ENCODE results near the gene ZSCAN2. TPM values are rescaled to one million over a fixed set of nuclear protein-coding genes. Genes with fewer than 3 reads are reported as not detected.

ZSCAN2 gene
- total RNA-seq, 2 donors from 2014 or later = 4.9 to 5.6 TPM

- Histone ChIP-seq H3K27ac (no peak overlapping the region), H3K27me3 (no peaks in the 10 kb centered on the region), H3K9me3 (no peaks in the 10 kb centered on the region), H3K36me3 (no peaks in the 10 kb centered on the region), H3K4me3 (no peak overlapping the region), H3K4me1 (peaks cover 0 to 9% of the 10 kb centered on the region in 2 donors)
- no peak for TF ChIP-seq CTCF (IDR thresholded peaks at IDR 0.05)
- no peak for DNase-seq (ENCODE audit: low spot score)
Observed at GRCh38 chr15:84603630-84604379, 3.0 kb downstream of the ZSCAN2 start.

- DNase-seq (ENCODE audit: low spot score) = no peak
- Histone ChIP-seq H3K36me3 (no peaks in the 10 kb centered on the region), H3K4me1 (peaks cover 0 to 14% of the 10 kb centered on the region in 2 donors), H3K4me3 (no peak overlapping the region), H3K9me3 (no peaks in the 10 kb centered on the region), H3K27me3 (no peaks in the 10 kb centered on the region), H3K27ac (no peak overlapping the region)
- TF ChIP-seq CTCF (IDR thresholded peaks at IDR 0.05) = no peak
Observed at GRCh38 chr15:84604826-84605553, 4.2 kb downstream of the ZSCAN2 start.

- no peak for TF ChIP-seq CTCF (IDR thresholded peaks at IDR 0.05)
- Histone ChIP-seq H3K4me3 (no peak overlapping the region), H3K4me1 (peaks cover 0 to 14% of the 10 kb centered on the region in 2 donors), H3K27me3 (no peaks in the 10 kb centered on the region), H3K36me3 (no peaks in the 10 kb centered on the region), H3K9me3 (no peaks in the 10 kb centered on the region), H3K27ac (no peak overlapping the region)
- no peak for DNase-seq (ENCODE audit: low spot score)
Observed at GRCh38 chr15:84605554-84605882, 4.7 kb downstream of the ZSCAN2 start.

DNA sequence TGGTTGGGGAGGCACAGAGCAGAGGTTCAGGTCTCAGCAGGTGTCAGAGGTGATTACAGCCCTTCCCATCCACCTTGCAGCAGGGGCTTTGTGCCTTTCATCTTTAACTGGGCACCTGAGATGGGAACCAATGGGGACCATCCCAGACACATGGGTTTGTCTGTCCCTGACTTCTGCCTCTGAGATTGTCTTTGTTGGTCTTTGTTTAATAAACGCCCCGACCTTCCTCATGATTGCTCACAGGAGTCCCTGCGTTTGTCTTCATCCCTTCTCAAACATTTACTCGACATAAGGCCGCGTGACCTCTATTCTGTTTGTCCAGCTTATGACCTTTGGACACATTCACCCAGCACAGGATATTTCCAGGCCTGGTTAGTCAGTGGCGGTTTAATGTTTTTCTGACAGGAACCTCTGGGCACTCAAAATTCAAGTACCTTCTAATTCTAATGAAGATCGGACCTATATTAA lies 5.9 kb downstream of the ZSCAN2 start:
- Histone ChIP-seq H3K4me3 (no peak overlapping the region), H3K36me3 (no peaks in the 10 kb centered on the region), H3K27ac (no peak overlapping the region), H3K4me1 (peaks cover 0 to 10% of the 10 kb centered on the region in 2 donors), H3K27me3 (no peaks in the 10 kb centered on the region), H3K9me3 (no peaks in the 10 kb centered on the region)
- TF ChIP-seq CTCF (IDR thresholded peaks at IDR 0.05) = no peak
- DNase-seq (ENCODE audit: low spot score) = no peak

GRCh38 chr15:84608707-84609284 lies 8.0 kb downstream of the ZSCAN2 start:
- no peaks in the 10 kb centered on the region for H3K27me3 ChIP-seq
- no peak for DNase-seq (ENCODE audit: low spot score)
- H3K4me1 ChIP-seq = peaks cover 0 to 6% of the 10 kb centered on the region in 2 donors
- no peaks in the 10 kb centered on the region for H3K36me3 ChIP-seq
- no peak overlapping the region for H3K27ac ChIP-seq
- no peaks in the 10 kb centered on the region for H3K9me3 ChIP-seq
- no peak overlapping the region for H3K4me3 ChIP-seq
- no peak for TF ChIP-seq CTCF (IDR thresholded peaks at IDR 0.05)

Measured in right atrium auricular region (tissue), 2 donors.